Stimulated activated memory B cell treated with anti-CD40 and anti-IgM and Interleukin-4, amounts not matched to agents 10 μg/mL and 1 μg/mL and 100 μg/mL, for 72 hours (primary cell): ENCODE data around the gene NLRX1.
"Not testable (repeated sequence)": the region's sequence is repeated elsewhere in the genome, so short reads cannot be mapped to it uniquely, and the experiment has no call there.

Source experiments
- ATAC-seq: fragments of 150-1000 bp; cut with Tn5 transposase; 2 replicates; pipeline ENCODE4 v1.10.0; 2021
- H3K27ac Mint-ChIP-seq: one replicate; pipeline ENCODE4 v1.8.0; 2022; ENCODE audit warnings: mild to moderate bottlenecking, mixed read lengths
- H3K27me3 Mint-ChIP-seq: one replicate; pipeline ENCODE4 v1.8.0; 2022; ENCODE audit warnings: mixed read lengths
- H3K36me3 Mint-ChIP-seq: one replicate; pipeline ENCODE4 v1.8.0; 2022; ENCODE audit warnings: mixed read lengths
- H3K4me1 Mint-ChIP-seq: one replicate; pipeline ENCODE4 v1.8.0; 2022; ENCODE audit warnings: mixed read lengths
- H3K4me3 Mint-ChIP-seq: one replicate; pipeline ENCODE4 v1.8.0; 2022; ENCODE audit warnings: mild to moderate bottlenecking, moderate library complexity, mixed read lengths
- H3K9me3 Mint-ChIP-seq: one replicate; pipeline ENCODE4 v1.8.0; 2022; ENCODE audit warnings: mixed read lengths

NLRX1 gene

GRCh38 chr11:119167933-119168332 is 592 bp upstream of the NLRX1 start:
- Mint-ChIP-seq H3K9me3 (no peaks in the 10 kb centered on the region), H3K27me3 (no peaks in the 10 kb centered on the region), H3K36me3 (no peaks in the 10 kb centered on the region), H3K27ac (peak overlapping the region; percentile 91), H3K4me3 (peak overlapping the region; percentile 93), H3K4me1 (peaks cover 7% of the 10 kb centered on the region)
- ATAC-seq: no peak

GRCh38 chr11:119169282-119169719 is 776 bp downstream of the NLRX1 start:
- Mint-ChIP-seq H3K27me3 (no peaks in the 10 kb centered on the region), H3K9me3 (no peaks in the 10 kb centered on the region), H3K27ac (peak overlapping the region; percentile 91), H3K36me3 (peaks cover 6% of the 10 kb centered on the region), H3K4me3 (peak overlapping the region; percentile 93), H3K4me1 (peaks cover 7% of the 10 kb centered on the region)
- peak; percentile 70 for ATAC-seq

GRCh38 chr11:119172513-119172912 is 4.0 kb downstream of the NLRX1 start:
- Mint-ChIP-seq H3K4me1 (peaks cover 7% of the 10 kb centered on the region), H3K27ac (no peak overlapping the region), H3K36me3 (peaks cover 12% of the 10 kb centered on the region), H3K9me3 (no peaks in the 10 kb centered on the region), H3K4me3 (no peak overlapping the region), H3K27me3 (no peaks in the 10 kb centered on the region)
- no peak for ATAC-seq

GRCh38 chr11:119173453-119173852 is 4.9 kb downstream of the NLRX1 start:
- peaks cover 11% of the 10 kb centered on the region for H3K4me1 Mint-ChIP-seq
- no peak overlapping the region for H3K4me3 Mint-ChIP-seq
- H3K27ac Mint-ChIP-seq: no peak overlapping the region
- peaks cover 16% of the 10 kb centered on the region for H3K36me3 Mint-ChIP-seq
- H3K9me3 Mint-ChIP-seq: no peaks in the 10 kb centered on the region
- H3K27me3 Mint-ChIP-seq: no peaks in the 10 kb centered on the region
- no peak for ATAC-seq

GRCh38 chr11:119175493-119176077 is 7.1 kb downstream of the NLRX1 start:
- H3K4me3 Mint-ChIP-seq: no peak overlapping the region
- no peaks in the 10 kb centered on the region for H3K9me3 Mint-ChIP-seq
- peaks cover 31% of the 10 kb centered on the region for H3K36me3 Mint-ChIP-seq
- no peak for ATAC-seq
- H3K27me3 Mint-ChIP-seq: no peaks in the 10 kb centered on the region
- H3K27ac Mint-ChIP-seq: no peak overlapping the region
- peaks cover 6% of the 10 kb centered on the region for H3K4me1 Mint-ChIP-seq

- H3K27me3 Mint-ChIP-seq: no peaks in the 10 kb centered on the region
- no peak for ATAC-seq
- no peak overlapping the region for H3K4me3 Mint-ChIP-seq
- H3K36me3 Mint-ChIP-seq: peaks cover 44% of the 10 kb centered on the region
- no peaks in the 10 kb centered on the region for H3K9me3 Mint-ChIP-seq
- H3K27ac Mint-ChIP-seq: no peak overlapping the region
- H3K4me1 Mint-ChIP-seq: peaks cover 6% of the 10 kb centered on the region
These were observed 9.7 kb downstream of the NLRX1 start for GRCh38 chr11:119178166-119178680.

GRCh38 chr11:119179342-119179741 is 10.8 kb downstream of the NLRX1 start:
- ATAC-seq: no peak
- peaks cover 13% of the 10 kb centered on the region for H3K4me1 Mint-ChIP-seq
- no peaks in the 10 kb centered on the region for H3K9me3 Mint-ChIP-seq
- H3K27ac Mint-ChIP-seq: no peak overlapping the region
- no peaks in the 10 kb centered on the region for H3K27me3 Mint-ChIP-seq
- H3K36me3 Mint-ChIP-seq: peaks cover 47% of the 10 kb centered on the region
- H3K4me3 Mint-ChIP-seq: no peak overlapping the region

- H3K27me3 Mint-ChIP-seq: no peaks in the 10 kb centered on the region
- peaks cover 42% of the 10 kb centered on the region for H3K36me3 Mint-ChIP-seq
- no peak overlapping the region for H3K4me3 Mint-ChIP-seq
- no peaks in the 10 kb centered on the region for H3K9me3 Mint-ChIP-seq
- ATAC-seq: no peak
- H3K27ac Mint-ChIP-seq: no peak overlapping the region
- H3K4me1 Mint-ChIP-seq: peaks cover 14% of the 10 kb centered on the region
These were observed 11.5 kb downstream of the NLRX1 start for GRCh38 chr11:119179983-119180382.

GRCh38 chr11:119180729-119181676 is 12.5 kb downstream of the NLRX1 start:
- Mint-ChIP-seq H3K4me3 (no peak overlapping the region), H3K27me3 (peaks cover 3% of the 10 kb centered on the region), H3K36me3 (peaks cover 42% of the 10 kb centered on the region), H3K27ac (no peak overlapping the region), H3K4me1 (peaks cover 14% of the 10 kb centered on the region), H3K9me3 (no peaks in the 10 kb centered on the region)
- no peak for ATAC-seq

GRCh38 chr11:119181677-119182412 is 13.3 kb downstream of the NLRX1 start:
- peaks cover 42% of the 10 kb centered on the region for H3K36me3 Mint-ChIP-seq
- no peak overlapping the region for H3K4me3 Mint-ChIP-seq
- no peaks in the 10 kb centered on the region for H3K9me3 Mint-ChIP-seq
- H3K27me3 Mint-ChIP-seq: peaks cover 11% of the 10 kb centered on the region
- H3K27ac Mint-ChIP-seq: no peak overlapping the region
- no peak for ATAC-seq
- H3K4me1 Mint-ChIP-seq: peaks cover 14% of the 10 kb centered on the region

GRCh38 chr11:119184399-119184798 is 15.9 kb downstream of the NLRX1 start:
- not testable (repeated sequence) for ATAC-seq

GRCh38 chr11:119185981-119186634 is 17.6 kb downstream of the NLRX1 start:
- Mint-ChIP-seq H3K4me3 (no peak overlapping the region), H3K27ac (no peak overlapping the region), H3K9me3 (no peaks in the 10 kb centered on the region), H3K27me3 (peaks cover 18% of the 10 kb centered on the region), H3K4me1 (peaks cover 7% of the 10 kb centered on the region), H3K36me3 (peaks cover 23% of the 10 kb centered on the region)
- ATAC-seq: no peak

More at GRCh38 chr11:119184399-119184798, 15.9 kb downstream of the NLRX1 start:
- H3K9me3 Mint-ChIP-seq, H3K4me1 Mint-ChIP-seq, H3K27ac Mint-ChIP-seq, H3K4me3 Mint-ChIP-seq: not testable (repeated sequence)
- Mint-ChIP-seq H3K27me3 (peaks cover 18% of the 10 kb centered on the region), H3K36me3 (peaks cover 33% of the 10 kb centered on the region)

GRCh38 chr11:119187123-119187892 is 18.8 kb downstream of the NLRX1 start:
- no peak for ATAC-seq
- Mint-ChIP-seq H3K27me3 (peaks cover 18% of the 10 kb centered on the region), H3K36me3 (peaks cover 19% of the 10 kb centered on the region), H3K9me3 (no peaks in the 10 kb centered on the region), H3K27ac (no peak overlapping the region), H3K4me3 (no peak overlapping the region), H3K4me1 (peaks cover 7% of the 10 kb centered on the region)

- Mint-ChIP-seq H3K27ac (no peak overlapping the region), H3K4me1 (peaks cover 7% of the 10 kb centered on the region), H3K27me3 (peaks cover 18% of the 10 kb centered on the region), H3K9me3 (no peaks in the 10 kb centered on the region), H3K36me3 (peaks cover 12% of the 10 kb centered on the region), H3K4me3 (no peak overlapping the region)
- ATAC-seq: no peak
These were observed 19.5 kb downstream of the NLRX1 start for GRCh38 chr11:119188067-119188466.
